ENCODE results near the gene PRKRIP1.
"Not testable (repeated sequence)": the region's sequence is repeated elsewhere in the genome, so short reads cannot be mapped to it uniquely, and the experiment has no call there.

Gene PRKRIP1

DNA sequence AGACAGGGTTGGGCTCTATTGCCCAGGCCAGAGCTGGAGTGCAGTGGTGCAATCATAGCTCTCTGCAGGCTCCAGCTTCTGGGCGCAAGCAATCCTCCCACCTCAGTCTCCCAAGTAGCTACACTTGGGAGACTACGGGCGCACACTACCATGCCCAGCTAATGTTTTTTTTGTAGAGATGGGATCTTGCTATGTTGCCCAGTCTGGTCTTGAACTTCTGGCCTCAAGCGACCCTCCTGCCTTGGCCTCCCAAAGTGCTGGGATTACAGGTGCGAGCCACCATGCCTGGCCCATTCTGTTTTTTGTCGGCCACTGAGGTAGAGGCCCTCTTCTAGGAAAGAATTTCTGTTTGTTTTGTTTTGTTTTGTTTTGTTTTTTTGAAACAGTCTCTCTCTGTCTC is 56.3 kb downstream of the PRKRIP1 start:
- no peaks in the 10 kb centered on the region for H3K9me3 ChIP-seq (ENCODE audit: insufficient read depth, low read depth, low read length)
- H3K27ac ChIP-seq (ENCODE audit: low read length): no peak overlapping the region
- no peak overlapping the region for H3K9ac ChIP-seq (ENCODE audit: low read depth, low read length)
- peaks cover 2% of the 10 kb centered on the region; the same call in 1 of the 2 replicates for H3K4me1 ChIP-seq (ENCODE audit: insufficient read depth, low read length)
- H3K36me3 ChIP-seq (ENCODE audit: insufficient read depth, low read depth, low read length): peaks cover 12% of the 10 kb centered on the region
- H3K27me3 ChIP-seq (ENCODE audit: insufficient read depth, low read length): no peaks in the 10 kb centered on the region
- no peak overlapping the region for H3K4me3 ChIP-seq (ENCODE audit: low read length)

GRCh38 chr7:102453319-102453718 is 57.2 kb downstream of the PRKRIP1 start:
- Histone ChIP-seq H3K36me3 (ENCODE audit: insufficient read depth, low read depth, low read length) (peaks cover 21% of the 10 kb centered on the region), H3K4me1 (ENCODE audit: insufficient read depth, low read length) (peaks cover 2% of the 10 kb centered on the region; the same call in 1 of the 2 replicates), H3K27ac (ENCODE audit: low read length) (no peak overlapping the region), H3K4me3 (ENCODE audit: low read length) (no peak overlapping the region), H3K9me3 (ENCODE audit: insufficient read depth, low read depth, low read length) (no peaks in the 10 kb centered on the region), H3K27me3 (ENCODE audit: insufficient read depth, low read length) (no peaks in the 10 kb centered on the region), H3K9ac (ENCODE audit: low read depth, low read length) (no peak overlapping the region)

GRCh38 chr7:102454468-102454867 is 58.3 kb downstream of the PRKRIP1 start:
- peaks cover 28% of the 10 kb centered on the region for H3K36me3 ChIP-seq (ENCODE audit: insufficient read depth, low read depth, low read length)
- no peaks in the 10 kb centered on the region for H3K27me3 ChIP-seq (ENCODE audit: insufficient read depth, low read length)
- no peak overlapping the region for H3K4me3 ChIP-seq (ENCODE audit: low read length)
- H3K9me3 ChIP-seq (ENCODE audit: insufficient read depth, low read depth, low read length): no peaks in the 10 kb centered on the region
- peaks cover 2% of the 10 kb centered on the region; the same call in 1 of the 2 replicates for H3K4me1 ChIP-seq (ENCODE audit: insufficient read depth, low read length)
- no peak overlapping the region for H3K9ac ChIP-seq (ENCODE audit: low read depth, low read length)
- H3K27ac ChIP-seq (ENCODE audit: low read length): no peak overlapping the region

DNA sequence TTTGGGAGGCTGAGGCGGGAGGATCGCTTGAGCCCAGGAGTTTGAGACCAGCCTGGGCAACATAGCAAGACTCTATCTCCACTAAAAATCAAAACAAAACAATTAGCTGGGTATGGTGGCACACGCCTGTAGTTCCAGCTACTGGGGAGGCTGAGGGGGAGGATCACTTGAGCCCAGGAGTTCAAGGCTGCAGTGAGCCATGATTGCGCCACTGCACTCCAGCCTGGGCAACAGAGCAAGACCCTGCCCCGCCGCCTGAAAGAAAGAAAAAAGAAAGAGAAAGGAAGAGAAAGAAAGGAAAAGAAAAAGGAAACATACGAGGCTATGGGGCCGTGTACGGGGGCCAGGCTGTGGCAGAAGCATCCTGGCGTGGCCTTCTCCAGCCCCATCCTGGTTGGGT is 58.8 kb downstream of the PRKRIP1 start:
- H3K4me1 ChIP-seq (ENCODE audit: insufficient read depth, low read length); H3K27me3 ChIP-seq (ENCODE audit: insufficient read depth, low read length); H3K9me3 ChIP-seq (ENCODE audit: insufficient read depth, low read depth, low read length); H3K27ac ChIP-seq (ENCODE audit: low read length); H3K4me3 ChIP-seq (ENCODE audit: low read length); H3K9ac ChIP-seq (ENCODE audit: low read depth, low read length): not testable (repeated sequence)
- H3K36me3 ChIP-seq (ENCODE audit: insufficient read depth, low read depth, low read length): peaks cover 30% of the 10 kb centered on the region

DNA sequence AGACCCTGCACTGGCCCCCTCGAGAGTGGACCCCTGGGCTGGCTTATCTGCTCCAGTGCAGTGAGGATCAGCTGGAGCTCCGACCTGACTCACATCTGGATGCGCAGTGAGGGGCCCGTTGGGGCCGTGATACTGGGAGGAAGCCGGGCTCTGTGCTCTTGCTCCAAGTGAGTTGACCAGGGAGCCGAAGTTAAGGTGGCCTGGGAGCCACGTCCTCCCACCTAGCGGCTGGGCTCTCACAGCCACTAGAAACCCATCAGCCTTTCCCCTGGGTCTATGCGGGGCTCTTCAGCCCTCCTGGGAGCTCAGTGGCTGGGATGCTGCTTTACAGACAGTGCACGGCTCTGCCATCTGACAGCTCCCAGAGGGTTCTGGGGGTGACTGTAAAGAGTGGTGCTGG is 59.4 kb downstream of the PRKRIP1 start:
- Histone ChIP-seq H3K27ac (ENCODE audit: low read length) (no peak overlapping the region), H3K4me3 (ENCODE audit: low read length) (no peak overlapping the region), H3K27me3 (ENCODE audit: insufficient read depth, low read length) (no peaks in the 10 kb centered on the region), H3K36me3 (ENCODE audit: insufficient read depth, low read depth, low read length) (peaks cover 30% of the 10 kb centered on the region), H3K9me3 (ENCODE audit: insufficient read depth, low read depth, low read length) (no peaks in the 10 kb centered on the region), H3K4me1 (ENCODE audit: insufficient read depth, low read length) (peaks cover 2% of the 10 kb centered on the region; the same call in 1 of the 2 replicates), H3K9ac (ENCODE audit: low read depth, low read length) (no peak overlapping the region)

DNA sequence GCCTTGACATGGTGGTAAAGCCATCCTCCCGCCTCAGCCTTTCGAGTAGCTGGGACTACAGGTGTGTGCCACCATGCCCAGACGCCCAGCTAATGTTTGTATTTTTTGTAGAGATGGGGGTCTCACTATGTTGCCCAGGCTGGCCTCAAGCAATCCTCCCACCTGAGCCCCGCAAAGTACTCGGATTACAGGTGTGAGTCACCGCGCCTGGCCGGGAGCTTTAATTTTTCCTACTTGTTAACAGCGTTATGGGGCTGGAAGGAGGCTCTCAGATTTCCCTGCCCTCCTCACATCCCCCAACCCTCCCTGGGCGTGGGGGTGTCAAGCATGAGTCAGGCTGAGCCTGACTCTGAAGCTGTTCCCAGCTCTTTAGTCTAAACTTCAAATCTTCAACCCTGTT is 60.2 kb downstream of the PRKRIP1 start:
- H3K27ac ChIP-seq (ENCODE audit: low read length): no peak overlapping the region
- no peaks in the 10 kb centered on the region for H3K9me3 ChIP-seq (ENCODE audit: insufficient read depth, low read depth, low read length)

GRCh38 chr7:102457352-102457924 is 61.3 kb downstream of the PRKRIP1 start:
- no peak overlapping the region for H3K9ac ChIP-seq (ENCODE audit: low read depth, low read length)
- H3K27ac ChIP-seq (ENCODE audit: low read length): no peak overlapping the region
- H3K4me1 ChIP-seq (ENCODE audit: insufficient read depth, low read length): no peaks in the 10 kb centered on the region
- H3K36me3 ChIP-seq (ENCODE audit: insufficient read depth, low read depth, low read length): peaks cover 30% of the 10 kb centered on the region
- H3K9me3 ChIP-seq (ENCODE audit: insufficient read depth, low read depth, low read length): no peaks in the 10 kb centered on the region
- no peak overlapping the region for H3K4me3 ChIP-seq (ENCODE audit: low read length)
- H3K27me3 ChIP-seq (ENCODE audit: insufficient read depth, low read length): no peaks in the 10 kb centered on the region

More for the DNA sequence above, 60.2 kb downstream of the PRKRIP1 start:
- H3K27me3 ChIP-seq (ENCODE audit: insufficient read depth, low read length): no peaks in the 10 kb centered on the region
- H3K4me1 ChIP-seq (ENCODE audit: insufficient read depth, low read length): peaks cover under 1% of the 10 kb centered on the region; the same call in 1 of the 2 replicates
- H3K9ac ChIP-seq (ENCODE audit: low read depth, low read length): no peak overlapping the region
- no peak overlapping the region for H3K4me3 ChIP-seq (ENCODE audit: low read length)
- H3K36me3 ChIP-seq (ENCODE audit: insufficient read depth, low read depth, low read length): peaks cover 30% of the 10 kb centered on the region

DNA sequence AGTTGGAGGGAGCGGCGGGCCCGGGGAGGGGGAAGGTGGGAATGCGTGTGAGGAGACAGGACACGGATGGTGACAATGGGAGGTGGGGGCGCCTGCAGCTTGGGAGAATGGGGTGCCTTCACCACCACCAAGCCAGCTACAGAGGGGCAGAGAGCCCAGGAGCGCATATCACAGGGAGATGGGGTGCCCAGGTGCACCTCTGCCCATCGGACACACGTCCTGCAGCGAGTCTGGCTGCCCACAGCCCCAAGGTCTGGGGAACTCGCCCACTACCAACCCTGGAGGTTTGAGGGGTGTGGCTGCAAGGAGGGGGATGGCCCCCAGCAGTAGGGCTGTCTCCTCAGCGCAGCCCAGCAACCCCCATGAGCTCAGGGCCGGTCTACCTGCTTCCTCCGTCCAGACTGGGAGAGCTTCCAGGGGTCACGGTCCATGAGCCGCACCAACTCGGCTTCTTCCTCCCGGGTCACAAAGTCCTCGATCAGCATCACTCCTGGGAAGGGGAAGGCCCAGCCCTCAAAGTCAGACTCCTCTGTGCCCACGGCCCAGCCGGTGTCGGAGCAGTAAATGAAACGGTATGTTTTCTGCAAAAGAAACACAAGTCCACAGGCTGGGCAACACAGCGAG is 63.2 kb downstream of the PRKRIP1 start:
- no peaks in the 10 kb centered on the region for H3K27me3 ChIP-seq (ENCODE audit: insufficient read depth, low read length)
- no peak overlapping the region for H3K4me3 ChIP-seq (ENCODE audit: low read length)
- H3K27ac ChIP-seq (ENCODE audit: low read length): no peak overlapping the region
- H3K9ac ChIP-seq (ENCODE audit: low read depth, low read length): no peak overlapping the region
- no peaks in the 10 kb centered on the region for H3K9me3 ChIP-seq (ENCODE audit: insufficient read depth, low read depth, low read length)
- no peaks in the 10 kb centered on the region for H3K4me1 ChIP-seq (ENCODE audit: insufficient read depth, low read length)
- H3K36me3 ChIP-seq (ENCODE audit: insufficient read depth, low read depth, low read length): peaks cover 30% of the 10 kb centered on the region

DNA sequence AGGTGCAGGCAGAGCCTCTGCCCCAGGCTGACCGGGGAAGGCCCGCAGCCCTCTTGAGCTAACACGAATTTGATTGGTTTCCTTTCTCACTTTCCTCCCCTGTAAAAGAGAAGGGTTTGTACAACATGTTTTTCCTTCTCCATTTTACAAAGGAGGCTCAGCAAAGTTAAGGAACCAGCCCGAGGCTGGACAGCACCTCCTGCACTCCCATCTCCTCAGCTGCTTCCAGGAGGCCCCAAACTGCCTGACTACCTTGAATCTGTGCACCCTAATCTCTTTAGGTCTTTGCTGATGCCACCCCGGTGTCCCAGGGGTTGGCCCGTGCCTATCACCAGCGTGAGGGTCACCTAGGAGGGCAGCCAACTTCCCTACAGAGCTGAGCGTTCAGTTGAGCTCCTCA is 64.3 kb downstream of the PRKRIP1 start:
- H3K36me3 ChIP-seq (ENCODE audit: insufficient read depth, low read depth, low read length): peaks cover 30% of the 10 kb centered on the region
- no peak overlapping the region for H3K4me3 ChIP-seq (ENCODE audit: low read length)
- H3K9me3 ChIP-seq (ENCODE audit: insufficient read depth, low read depth, low read length): no peaks in the 10 kb centered on the region
- H3K27me3 ChIP-seq (ENCODE audit: insufficient read depth, low read length): no peaks in the 10 kb centered on the region
- H3K27ac ChIP-seq (ENCODE audit: low read length): no peak overlapping the region
- no peaks in the 10 kb centered on the region for H3K4me1 ChIP-seq (ENCODE audit: insufficient read depth, low read length)
- H3K9ac ChIP-seq (ENCODE audit: low read depth, low read length): no peak overlapping the region

GRCh38 chr7:102463841-102464576 is 67.8 kb downstream of the PRKRIP1 start:
- Histone ChIP-seq H3K27ac (ENCODE audit: low read length) (no peak overlapping the region), H3K9ac (ENCODE audit: low read depth, low read length) (peak overlapping the region; percentile 97), H3K27me3 (ENCODE audit: insufficient read depth, low read length) (no peaks in the 10 kb centered on the region), H3K36me3 (ENCODE audit: insufficient read depth, low read depth, low read length) (peaks cover 6% of the 10 kb centered on the region; the same call in 1 of the 2 replicates), H3K9me3 (ENCODE audit: insufficient read depth, low read depth, low read length) (no peaks in the 10 kb centered on the region), H3K4me1 (ENCODE audit: insufficient read depth, low read length) (no peaks in the 10 kb centered on the region; the same call in 1 of the 2 replicates), H3K4me3 (ENCODE audit: low read length) (peak overlapping the region; percentile 90)

GRCh38 chr7:102464577-102465280 is 68.6 kb downstream of the PRKRIP1 start, which contains the start of the genes ALKBH4 and LRWD1:
ALKBH4 (minus strand) TSS chr7:102464863; CDS start chr7:102464836, 27 bp downstream.
LRWD1 (plus strand) TSS chr7:102464984; CDS start chr7:102465081, 97 bp downstream.
- H3K27ac ChIP-seq (ENCODE audit: low read length): no peak within 1 kb of the TSS

More at GRCh38 chr7:102464577-102465280, 68.6 kb downstream of the PRKRIP1 start, which contains the start of the genes ALKBH4 and LRWD1:
- no peaks in the 10 kb centered on the region for H3K9me3 ChIP-seq (ENCODE audit: insufficient read depth, low read depth, low read length)
- H3K27me3 ChIP-seq (ENCODE audit: insufficient read depth, low read length): no peaks in the 10 kb centered on the region
- no peaks in the 10 kb centered on the region; the same call in 1 of the 2 replicates for H3K4me1 ChIP-seq (ENCODE audit: insufficient read depth, low read length)
- H3K9ac ChIP-seq (ENCODE audit: low read depth, low read length): peak within 1 kb of the TSS; percentile 97
- peak within 1 kb of the TSS; percentile 90 for H3K4me3 ChIP-seq (ENCODE audit: low read length)
- peaks cover 4% of the 10 kb centered on the region; the same call in 1 of the 2 replicates for H3K36me3 ChIP-seq (ENCODE audit: insufficient read depth, low read depth, low read length)

Measured in iPS-20b (cell line).